Measurements from ENCODE around the gene MAPK1. TPM values are rescaled to one million over a fixed set of nuclear protein-coding genes. Genes with fewer than 3 reads are reported as not detected.

Gene MAPK1
- total and polyA plus RNA-seq, 7 donors: 11.0 to 101 (median 78.3) TPM

GRCh38 chr22:21866833-21867527 lies 465 bp downstream of the MAPK1 start:
- peak overlapping the region; percentile 88 for H3K27ac ChIP-seq
- H3K4me1 ChIP-seq: peaks cover 36% of the 10 kb centered on the region
- 0% methylated on average over 65 to 91 of the region's 91 CpGs for WGBS, 3 donors
- no peaks in the 10 kb centered on the region for H3K27me3 ChIP-seq (ENCODE audit: insufficient read depth in 3 of 3, low read length in 2 of 3)
- ATAC-seq: peak in 1 of 4 donors; percentile 51
- H3K4me3 ChIP-seq: peak overlapping the region; percentile 92
- H3K9me3 ChIP-seq: no peaks in the 10 kb centered on the region
- no peak for DNase-seq
- intact Hi-C loops (cut with DNase I): loop anchor here (5.0 to 10.0 kb wide), 6 partner anchors 40 to 155 kb away; partner anchors contain the start of genes PPM1F (in 1 of the 2) and YPEL1 (in 1 of the 2)
- H3K36me3 ChIP-seq (ENCODE audit: insufficient read depth in 1 of 2, low read depth in 1 of 2): no peaks in the 10 kb centered on the region
- no peak for TF ChIP-seq CTCF (IDR thresholded peaks at IDR 0.05)

GRCh38 chr22:21865041-21865440 lies 2.4 kb downstream of the MAPK1 start:
- H3K9me3 ChIP-seq: no peaks in the 10 kb centered on the region
- ATAC-seq (no peak), DNase-seq (peak in 1 of 2 donors; percentile 49)
- H3K27me3 ChIP-seq (ENCODE audit: insufficient read depth in 3 of 3, low read length in 2 of 3): no peaks in the 10 kb centered on the region
- TF ChIP-seq CTCF (IDR thresholded peaks at IDR 0.05): no peak
- no peaks in the 10 kb centered on the region for H3K36me3 ChIP-seq (ENCODE audit: insufficient read depth in 1 of 2, low read depth in 1 of 2)
- H3K27ac ChIP-seq: peak overlapping the region; percentile 19
- H3K4me1 ChIP-seq: peaks cover 55% of the 10 kb centered on the region
- peak overlapping the region; percentile 92 for H3K4me3 ChIP-seq
- intact Hi-C loops (cut with DNase I): loop anchor here (5.0 to 10.0 kb wide), 6 partner anchors 38 to 153 kb away; partner anchors contain the start of genes PPM1F (in 1 of the 2) and YPEL1 (in 1 of the 2)
- 26 to 35% (median 34%) methylated on average over 3 of the region's 3 CpGs for WGBS, 3 donors

GRCh38 chr22:21862386-21863245 lies 4.8 kb downstream of the MAPK1 start:
- intact Hi-C loops (cut with DNase I): loop anchor here in 1 of 2 donors (10.0 kb wide), 1 partner anchor 128 kb away; the partner anchor contains the start of gene YPEL1

GRCh38 chr22:21861851-21862250 lies 5.6 kb downstream of the MAPK1 start:
- H3K9me3 ChIP-seq: no peaks in the 10 kb centered on the region
- intact Hi-C loops (cut with DNase I): loop anchor here in 1 of 2 donors (10.0 kb wide), 1 partner anchor 127 kb away; the partner anchor contains the start of gene YPEL1
- no peak for TF ChIP-seq CTCF (IDR thresholded peaks at IDR 0.05)
- no peak overlapping the region for H3K27ac ChIP-seq
- no peaks in the 10 kb centered on the region for H3K27me3 ChIP-seq (ENCODE audit: insufficient read depth in 3 of 3, low read length in 2 of 3)
- no peak overlapping the region for H3K4me3 ChIP-seq
- no peaks in the 10 kb centered on the region for H3K36me3 ChIP-seq (ENCODE audit: insufficient read depth in 1 of 2, low read depth in 1 of 2)
- DNase-seq: no peak
- no peak for ATAC-seq
- peaks cover 84% of the 10 kb centered on the region for H3K4me1 ChIP-seq

More at GRCh38 chr22:21862386-21863245, 4.8 kb downstream of the MAPK1 start:
- no peak overlapping the region for H3K4me3 ChIP-seq
- H3K36me3 ChIP-seq (ENCODE audit: insufficient read depth in 1 of 2, low read depth in 1 of 2): no peaks in the 10 kb centered on the region
- ATAC-seq: no peak
- TF ChIP-seq CTCF (IDR thresholded peaks at IDR 0.05): no peak
- no peak overlapping the region for H3K27ac ChIP-seq
- H3K27me3 ChIP-seq (ENCODE audit: insufficient read depth in 3 of 3, low read length in 2 of 3): no peaks in the 10 kb centered on the region
- WGBS, 3 donors: 54 to 75% (median 64%) methylated on average over 9 of the region's 9 CpGs
- no peak for DNase-seq
- H3K4me1 ChIP-seq: peaks cover 78% of the 10 kb centered on the region
- no peaks in the 10 kb centered on the region for H3K9me3 ChIP-seq
